K562 (cell line): ENCODE measurements around the gene INSL3. TPM values are rescaled to one million over a fixed set of nuclear protein-coding genes. Genes with fewer than 3 reads are reported as not detected.

Experiments
- ARID1B ChIP-seq: fragments of 450-650 bp; IDR thresholded peaks from 2 replicates; pipeline ENCODE4 v1.6.1; 2016; ENCODE audit warnings: antibody characterized with exemption, mild to moderate bottlenecking, inconsistent platforms
- BHLHE40 ChIP-seq: IDR thresholded peaks from 2 replicates; pipeline ENCODE4 v1.6.1; 2011; ENCODE audit warnings: low read length, improper control_type of control experiment
- HNRNPK ChIP-seq: fragments of 200-400 bp; formaldehyde crosslinking; IDR thresholded peaks from one replicate; pipeline ENCODE4 v1.6.1; 2018; ENCODE audit warnings: mild to moderate bottlenecking, low read depth, low read length; ENCODE audit not compliant: poor library complexity, severe bottlenecking
- IRF1 ChIP-seq: sonication (generic); formaldehyde crosslinking; IDR thresholded peaks from 2 replicates; pipeline ENCODE4 v1.8.0; 2022; ENCODE audit warnings: missing genetic modification reagents, mild to moderate bottlenecking, borderline replicate concordance
- PRPF4 ChIP-seq: fragments of 200-400 bp; formaldehyde crosslinking; IDR thresholded peaks from one replicate; pipeline ENCODE4 v1.6.1; 2017; ENCODE audit warnings: low read length, low read depth, mild to moderate bottlenecking; ENCODE audit not compliant: insufficient read depth, poor library complexity, severe bottlenecking
- SAP30 ChIP-seq: fragments of 200-600 bp; sonication (generic); IDR thresholded peaks from 2 replicates; pipeline ENCODE4 v1.6.1; 2012; ENCODE audit warnings: borderline replicate concordance, low read depth, mild to moderate bottlenecking, moderate library complexity, low read length, control low read depth, inconsistent platforms; ENCODE audit not compliant: insufficient read depth, poor library complexity, severe bottlenecking
- THRB ChIP-seq: fragments of 450-650 bp; formaldehyde crosslinking; conservative IDR thresholded peaks from 2 replicates; pipeline ENCODE4 v1.4.0; 2022; ENCODE audit warnings: mild to moderate bottlenecking, missing genetic modification characterization
- USF1 ChIP-seq: sonication (generic); formaldehyde crosslinking; IDR thresholded peaks from 2 replicates; pipeline ENCODE4 v1.9.0; 2022; ENCODE audit warnings: mild to moderate bottlenecking, missing genetic modification reagents
- YY1 ChIP-seq, 3 experiments: IDR thresholded peaks; 2 replicates each; pipeline ENCODE4 v1.6.1; 2011; ENCODE audit warnings: low read length in 2 of 3, mild to moderate bottlenecking in 2 of 3, moderate library complexity in 2 of 3, borderline replicate concordance in 1 of 3, control low read depth in 1 of 3, low read depth in 1 of 3; ENCODE audit not compliant: insufficient read depth in 3 of 3, insufficient replicate concordance in 2 of 3, control insufficient read depth in 1 of 3, insufficient read length in 1 of 3; ENCODE audit errors: extremely low read depth in 1 of 3
- ZNF23 ChIP-seq: fragments of 250-450 bp; sonication (Bioruptor Pico); IDR thresholded peaks from 2 replicates; pipeline ENCODE4 v1.4.0; 2020; ENCODE audit warnings: mild to moderate bottlenecking
- ZNF696 ChIP-seq: fragments of 250-450 bp; sonication (Bioruptor Pico); conservative IDR thresholded peaks from 2 replicates; pipeline ENCODE4 v1.4.0; 2020; ENCODE audit warnings: mild to moderate bottlenecking, moderate library complexity
- ZNF79 ChIP-seq: fragments of 250-450 bp; sonication (Bioruptor Pico); IDR thresholded peaks from 2 replicates; pipeline ENCODE4 v1.4.0; 2020; ENCODE audit warnings: low read depth, mild to moderate bottlenecking, moderate library complexity
- ZSCAN29 ChIP-seq: fragments of 450-650 bp; IDR thresholded peaks from 2 replicates; pipeline ENCODE4 v1.6.1; 2017
- polyA plus RNA-seq, 8 experiments: library from polyadenylated mRNA; depleted of rRNA in 4 of 8; stranded (reverse) in 5 of 8; unstranded in 3 of 8; fragments of >200 nt; fragmentation: Nextera tagmentation in 2 of 8; fragmentation: Illumina TruSeq in 1 of 8; extraction: Ambion mirVana in 2 of 8; extraction: Trizol in 1 of 8; gene quantifications; 2 replicates each; pipeline versions ENCODE4 v1.2.1 to v1.2.3, GENCODE V29; 2011 to 2014; ENCODE audit warnings: inconsistent platforms in 1 of 8, missing spikeins in 1 of 8
- total RNA-seq, 7 experiments: library from RNA; depleted of rRNA in 6 of 7; stranded (reverse); fragments of >200 nt in 6 of 7; fragmentation: Illumina TruSeq in 2 of 7; extraction: Trizol in 2 of 7; gene quantifications; 2 replicates each; pipeline versions ENCODE4 v1.2.1 to v1.2.3, GENCODE V29; 2011 to 2021; ENCODE audit warnings: low replicate concordance in 1 of 7
- TF ChIP-seq, protein P1 (sequence below): sonication (generic); formaldehyde crosslinking; IDR thresholded peaks from 2 replicates; pipeline ENCODE4 v1.8.1; 2023; ENCODE audit warnings: mild to moderate bottlenecking, missing genetic modification reagents
- TF ChIP-seq, protein P2 (sequence below): fragments of 450-650 bp; IDR thresholded peaks from 2 replicates; pipeline ENCODE4 v1.6.1; 2014; ENCODE audit warnings: low read depth, mild to moderate bottlenecking, moderate library complexity, borderline replicate concordance
- TF ChIP-seq, protein P3 (sequence below): fragments of 450-650 bp; IDR thresholded peaks from 2 replicates; pipeline ENCODE4 v1.6.1; 2016; ENCODE audit warnings: borderline replicate concordance

Gene INSL3
- total and polyA plus RNA-seq, 9 of the 15 experiments (the other 6 are each of a cell fraction or from before 2014, with no cell fraction given): not detected

DNA sequence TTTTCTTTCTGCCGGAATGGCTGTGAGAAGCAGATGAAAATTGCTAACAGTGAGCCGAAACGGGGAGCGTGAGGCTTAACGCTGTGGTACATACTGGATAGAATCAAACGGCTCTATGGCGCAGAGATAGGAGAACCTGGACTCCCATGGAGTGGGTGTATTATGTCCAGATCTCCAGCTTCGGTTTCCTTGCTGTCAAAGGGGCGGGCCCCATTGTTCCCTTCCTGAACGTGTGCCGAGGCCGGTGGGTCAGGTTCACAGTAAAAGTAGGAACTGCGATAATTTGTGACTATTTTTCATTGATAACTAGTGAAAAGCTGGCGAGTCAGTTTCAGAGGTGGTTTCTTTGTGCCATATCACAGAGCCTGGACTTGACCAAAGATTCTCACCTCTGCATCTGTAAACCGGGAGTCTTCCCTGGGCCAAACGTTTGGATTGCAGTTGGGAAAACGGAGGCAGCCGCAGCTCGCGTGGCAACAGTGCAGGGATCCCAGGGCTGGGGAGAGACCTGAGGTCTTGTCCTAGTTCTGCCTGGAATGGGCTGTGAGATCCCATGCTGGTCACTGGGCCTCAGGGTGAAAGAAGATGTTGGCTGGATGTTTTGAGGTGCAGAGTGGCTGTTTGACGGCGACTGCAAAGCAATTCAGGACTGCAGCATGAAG is 39.1 kb upstream of the INSL3 start (continued):
- TF ChIP-seq THRB (CRISPR knock-in tag) (no peak), YY1 (IDR thresholded peaks at IDR 0.05; ENCODE audit: borderline replicate concordance in 1 of 3, control insufficient read depth in 1 of 3, extremely low read depth in 1 of 3, insufficient read depth in 3 of 3, insufficient read length in 1 of 3, insufficient replicate concordance in 2 of 3, low read depth in 1 of 3, low read length in 2 of 3) (no peak), ARID1B (no peak), BHLHE40 (no peak), ZNF23 (no peak), ZNF79 (no peak), ZSCAN29 (0 out of 2 replicates have a peak, but pooled peaks have one; percentile 7), ZNF696 (CRISPR knock-in tag) (no peak), SAP30 (peak; percentile 48), HNRNPK (no peak), IRF1 (CRISPR knock-in tag) (no peak), USF1 (CRISPR knock-in tag) (peak; percentile 9; the same call in 1 of the 2 replicates), PRPF4 (no peak)
- TF ChIP-seq, protein P1, sequence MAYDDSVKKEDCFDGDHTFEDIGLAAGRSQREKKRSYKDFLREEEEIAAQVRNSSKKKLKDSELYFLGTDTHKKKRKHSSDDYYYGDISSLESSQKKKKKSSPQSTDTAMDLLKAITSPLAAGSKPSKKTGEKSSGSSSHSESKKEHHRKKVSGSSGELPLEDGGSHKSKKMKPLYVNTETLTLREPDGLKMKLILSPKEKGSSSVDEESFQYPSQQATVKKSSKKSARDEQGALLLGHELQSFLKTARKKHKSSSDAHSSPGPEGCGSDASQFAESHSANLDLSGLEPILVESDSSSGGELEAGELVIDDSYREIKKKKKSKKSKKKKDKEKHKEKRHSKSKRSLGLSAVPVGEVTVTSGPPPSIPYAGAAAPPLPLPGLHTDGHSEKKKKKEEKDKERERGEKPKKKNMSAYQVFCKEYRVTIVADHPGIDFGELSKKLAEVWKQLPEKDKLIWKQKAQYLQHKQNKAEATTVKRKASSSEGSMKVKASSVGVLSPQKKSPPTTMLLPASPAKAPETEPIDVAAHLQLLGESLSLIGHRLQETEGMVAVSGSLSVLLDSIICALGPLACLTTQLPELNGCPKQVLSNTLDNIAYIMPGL (CRISPR knock-in tag): no peak
- TF ChIP-seq, protein P2, sequence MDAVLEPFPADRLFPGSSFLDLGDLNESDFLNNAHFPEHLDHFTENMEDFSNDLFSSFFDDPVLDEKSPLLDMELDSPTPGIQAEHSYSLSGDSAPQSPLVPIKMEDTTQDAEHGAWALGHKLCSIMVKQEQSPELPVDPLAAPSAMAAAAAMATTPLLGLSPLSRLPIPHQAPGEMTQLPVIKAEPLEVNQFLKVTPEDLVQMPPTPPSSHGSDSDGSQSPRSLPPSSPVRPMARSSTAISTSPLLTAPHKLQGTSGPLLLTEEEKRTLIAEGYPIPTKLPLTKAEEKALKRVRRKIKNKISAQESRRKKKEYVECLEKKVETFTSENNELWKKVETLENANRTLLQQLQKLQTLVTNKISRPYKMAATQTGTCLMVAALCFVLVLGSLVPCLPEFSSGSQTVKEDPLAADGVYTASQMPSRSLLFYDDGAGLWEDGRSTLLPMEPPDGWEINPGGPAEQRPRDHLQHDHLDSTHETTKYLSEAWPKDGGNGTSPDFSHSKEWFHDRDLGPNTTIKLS: no peak
- TF ChIP-seq, protein P3, sequence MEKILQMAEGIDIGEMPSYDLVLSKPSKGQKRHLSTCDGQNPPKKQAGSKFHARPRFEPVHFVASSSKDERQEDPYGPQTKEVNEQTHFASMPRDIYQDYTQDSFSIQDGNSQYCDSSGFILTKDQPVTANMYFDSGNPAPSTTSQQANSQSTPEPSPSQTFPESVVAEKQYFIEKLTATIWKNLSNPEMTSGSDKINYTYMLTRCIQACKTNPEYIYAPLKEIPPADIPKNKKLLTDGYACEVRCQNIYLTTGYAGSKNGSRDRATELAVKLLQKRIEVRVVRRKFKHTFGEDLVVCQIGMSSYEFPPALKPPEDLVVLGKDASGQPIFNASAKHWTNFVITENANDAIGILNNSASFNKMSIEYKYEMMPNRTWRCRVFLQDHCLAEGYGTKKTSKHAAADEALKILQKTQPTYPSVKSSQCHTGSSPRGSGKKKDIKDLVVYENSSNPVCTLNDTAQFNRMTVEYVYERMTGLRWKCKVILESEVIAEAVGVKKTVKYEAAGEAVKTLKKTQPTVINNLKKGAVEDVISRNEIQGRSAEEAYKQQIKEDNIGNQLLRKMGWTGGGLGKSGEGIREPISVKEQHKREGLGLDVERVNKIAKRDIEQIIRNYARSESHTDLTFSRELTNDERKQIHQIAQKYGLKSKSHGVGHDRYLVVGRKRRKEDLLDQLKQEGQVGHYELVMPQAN: peak; percentile 50
